ENCODE results near the gene PAM16.

Gene PAM16

DNA sequence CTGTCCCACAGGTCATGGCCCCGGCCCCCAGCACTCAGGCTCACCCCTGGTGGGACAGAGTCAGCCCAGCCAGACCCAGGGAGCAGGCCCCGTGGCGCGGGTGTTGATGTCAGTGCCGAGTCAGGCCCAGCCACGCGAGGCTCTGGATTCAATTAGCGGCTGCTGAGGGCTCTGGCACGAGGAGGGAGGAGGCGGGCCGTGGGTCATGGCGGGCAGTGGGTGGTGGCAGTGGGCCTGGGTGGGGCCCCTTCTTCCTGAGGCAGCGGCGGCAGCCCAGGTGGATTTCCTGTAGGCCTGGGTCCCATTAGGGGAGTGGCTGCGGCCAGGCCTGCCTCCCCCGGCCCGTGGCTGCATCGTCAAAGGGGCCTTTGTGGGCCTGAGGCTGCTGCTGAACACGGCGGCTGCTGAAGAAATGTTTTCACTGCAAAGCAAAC is 33.4 kb upstream of the PAM16 start:
- DNase-seq (ENCODE audit: insufficient read length, low spot score) (no peak), FAIRE-seq (no peak)

DNA sequence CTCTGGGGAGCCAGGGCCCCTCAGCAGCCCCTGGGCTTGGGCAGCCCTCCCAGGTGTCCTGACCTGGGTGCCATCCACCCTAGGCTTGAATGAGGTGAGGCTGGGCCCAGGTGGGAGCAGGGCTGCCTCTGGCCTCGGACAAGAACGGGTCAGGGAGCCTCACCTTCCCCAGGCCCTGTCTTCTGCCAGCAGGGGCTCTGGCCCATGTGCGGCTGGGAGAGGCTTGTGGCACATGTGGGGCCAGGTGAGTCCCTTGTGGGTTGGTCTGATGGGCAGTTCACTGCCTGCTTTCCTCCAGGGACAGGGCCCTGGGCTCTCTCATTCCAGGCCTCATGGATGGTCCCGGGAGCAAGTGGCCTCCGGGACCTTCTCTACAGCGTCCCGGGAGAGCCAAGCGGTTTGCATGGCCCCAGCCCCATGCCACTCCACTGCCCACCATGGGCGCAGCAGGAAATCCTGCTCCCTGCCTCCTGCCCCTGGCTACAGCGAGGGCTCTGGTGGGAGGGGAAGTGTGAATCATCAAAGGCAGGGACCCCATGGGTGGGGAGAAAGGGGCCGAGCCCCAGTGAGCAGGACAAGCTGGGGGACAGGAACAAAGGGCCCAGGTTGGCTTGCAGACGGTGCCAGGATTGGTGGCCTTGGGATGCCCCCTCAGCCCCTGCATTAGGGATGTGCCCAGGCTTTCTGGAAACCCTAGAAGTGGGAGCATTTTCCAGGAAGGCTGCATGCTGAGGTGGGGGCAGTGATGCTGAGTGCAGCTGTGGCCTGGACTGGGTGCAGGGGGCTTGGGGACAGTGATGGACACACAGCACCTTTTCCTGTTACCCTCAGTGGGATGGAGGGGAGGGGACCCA is 32.7 kb upstream of the PAM16 start:
- FAIRE-seq (no peak), DNase-seq (ENCODE audit: insufficient read length, low spot score) (no peak)

DNA sequence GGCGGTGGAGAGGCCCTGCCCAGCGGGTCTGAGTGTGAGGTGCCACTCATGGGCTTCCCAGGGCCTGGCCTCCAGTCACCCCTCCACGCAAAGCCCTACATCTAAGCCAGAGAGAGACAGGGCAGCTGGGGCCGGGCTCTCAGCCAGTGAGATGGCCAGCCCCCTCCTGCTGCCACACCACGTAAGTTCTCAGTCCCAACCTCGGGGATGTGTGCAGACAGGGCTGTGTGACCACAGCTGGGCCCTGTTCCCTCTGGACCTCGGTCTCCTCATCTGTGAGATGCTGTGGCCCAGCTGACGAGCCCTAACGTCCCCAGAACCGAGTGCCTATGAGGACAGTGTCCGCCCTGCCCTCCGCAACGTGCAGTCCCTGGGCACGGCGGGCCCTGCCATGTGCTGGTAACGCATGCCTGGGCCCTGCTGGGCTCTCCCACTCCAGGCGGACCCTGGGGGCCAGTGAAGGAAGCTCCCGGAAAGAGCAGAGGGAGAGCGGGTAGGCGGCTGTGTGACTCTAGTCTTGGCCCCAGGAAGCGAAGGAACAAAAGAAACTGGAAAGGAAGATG is 31.8 kb upstream of the PAM16 start:
- FAIRE-seq, result no peak
- DNase-seq (ENCODE audit: insufficient read length, low spot score), result no peak

- FAIRE-seq (no peak), DNase-seq (ENCODE audit: insufficient read length, low spot score) (no peak)
These were observed 31.0 kb upstream of the PAM16 start for GRCh38 chr16:4381935-4382794.

DNA sequence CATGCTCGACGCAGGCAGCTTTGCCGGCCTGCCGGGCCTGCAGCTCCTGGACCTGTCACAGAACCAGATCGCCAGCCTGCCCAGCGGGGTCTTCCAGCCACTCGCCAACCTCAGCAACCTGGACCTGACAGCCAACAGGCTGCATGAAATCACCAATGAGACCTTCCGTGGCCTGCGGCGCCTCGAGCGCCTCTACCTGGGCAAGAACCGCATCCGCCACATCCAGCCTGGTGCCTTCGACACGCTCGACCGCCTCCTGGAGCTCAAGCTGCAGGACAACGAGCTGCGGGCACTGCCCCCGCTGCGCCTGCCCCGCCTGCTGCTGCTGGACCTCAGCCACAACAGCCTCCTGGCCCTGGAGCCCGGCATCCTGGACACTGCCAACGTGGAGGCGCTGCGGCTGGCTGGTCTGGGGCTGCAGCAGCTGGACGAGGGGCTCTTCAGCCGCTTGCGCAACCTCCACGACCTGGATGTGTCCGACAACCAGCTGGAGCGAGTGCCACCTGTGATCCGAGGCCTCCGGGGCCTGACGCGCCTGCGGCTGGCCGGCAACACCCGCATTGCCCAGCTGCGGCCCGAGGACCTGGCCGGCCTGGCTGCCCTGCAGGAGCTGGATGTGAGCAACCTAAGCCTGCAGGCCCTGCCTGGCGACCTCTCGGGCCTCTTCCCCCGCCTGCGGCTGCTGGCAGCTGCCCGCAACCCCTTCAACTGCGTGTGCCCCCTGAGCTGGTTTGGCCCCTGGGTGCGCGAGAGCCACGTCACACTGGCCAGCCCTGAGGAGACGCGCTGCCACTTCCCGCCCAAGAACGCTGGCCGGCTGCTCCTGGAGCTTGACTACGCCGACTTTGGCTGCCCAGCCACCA is 30.2 kb upstream of the PAM16 start:
- DNase-seq (ENCODE audit: insufficient read length, low spot score) (no peak), FAIRE-seq (no peak)

GRCh38 chr16:4380119-4381063 is 29.3 kb upstream of the PAM16 start:
- DNase-seq (ENCODE audit: insufficient read length, low spot score), result no peak
- FAIRE-seq, result no peak

- FAIRE-seq, result no peak
- DNase-seq (ENCODE audit: insufficient read length, low spot score), result no peak
These were observed 28.0 kb upstream of the PAM16 start for GRCh38 chr16:4378999-4379690.

GRCh38 chr16:4378161-4378666 is 27.1 kb upstream of the PAM16 start:
- DNase-seq (ENCODE audit: insufficient read length, low spot score) (no peak), FAIRE-seq (no peak)

- FAIRE-seq (no peak), DNase-seq (ENCODE audit: insufficient read length, low spot score) (no peak)
These were observed 26.5 kb upstream of the PAM16 start for GRCh38 chr16:4377573-4378154.

- DNase-seq (ENCODE audit: insufficient read length, low spot score), result no peak
- no peak for FAIRE-seq
These were observed 25.9 kb upstream of the PAM16 start for GRCh38 chr16:4376893-4377572.

- FAIRE-seq, result no peak
- no peak for DNase-seq (ENCODE audit: insufficient read length, low spot score)
These were observed 25.2 kb upstream of the PAM16 start for GRCh38 chr16:4376126-4376892.

GRCh38 chr16:4375717-4376116 is 24.6 kb upstream of the PAM16 start:
- DNase-seq (ENCODE audit: insufficient read length, low spot score), result no peak
- no peak for FAIRE-seq

DNA sequence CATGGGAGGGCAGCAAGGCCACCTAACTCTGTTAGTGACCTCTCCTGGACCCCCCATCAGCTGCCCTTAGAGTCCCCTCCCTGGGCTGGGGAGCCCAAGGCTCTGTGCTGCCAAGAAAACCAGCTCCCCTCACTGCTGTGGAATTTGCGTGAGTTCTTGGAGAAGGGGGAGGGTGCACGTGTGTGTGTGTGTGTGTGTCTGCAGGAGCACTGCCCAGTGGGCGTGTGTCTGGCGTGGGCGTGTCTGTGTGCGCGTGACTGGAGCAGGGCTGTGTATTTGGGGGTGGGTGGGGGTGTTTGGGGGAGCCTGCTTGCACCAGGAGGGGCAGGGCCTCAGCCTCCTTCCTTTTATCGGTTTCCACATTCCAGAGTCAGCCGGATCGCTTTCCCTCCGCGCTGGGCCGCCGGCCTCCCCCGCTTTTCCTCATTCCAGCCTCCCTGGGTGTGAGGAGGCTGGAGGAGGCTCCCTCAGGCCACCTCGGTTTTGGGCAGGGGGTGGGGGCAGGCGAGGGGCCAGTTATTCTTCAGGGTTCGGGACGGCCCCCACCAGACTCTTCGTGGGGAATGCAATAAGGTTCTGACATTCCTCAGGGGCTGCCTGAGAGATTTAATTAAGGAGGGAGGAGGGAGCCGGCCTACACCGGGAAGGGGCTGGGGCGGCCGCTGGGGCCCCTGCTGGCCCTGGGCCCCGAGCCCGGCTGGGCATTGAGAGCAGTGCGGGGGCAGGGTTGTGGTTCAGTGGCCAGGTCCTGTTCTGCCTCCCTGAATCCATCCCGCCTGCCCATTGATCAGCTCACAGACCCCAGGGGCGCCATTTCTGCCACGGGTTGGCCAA is 23.0 kb upstream of the PAM16 start:
- no peak for DNase-seq (ENCODE audit: insufficient read length, low spot score)
- no peak for FAIRE-seq

- FAIRE-seq, result no peak
- DNase-seq (ENCODE audit: insufficient read length, low spot score), result no peak
These were observed 22.3 kb upstream of the PAM16 start for GRCh38 chr16:4373356-4373908.

- no peak for DNase-seq (ENCODE audit: insufficient read length, low spot score)
- FAIRE-seq, result no peak
These were observed 21.6 kb upstream of the PAM16 start for GRCh38 chr16:4372578-4373355.
